Fibroblast of lung (primary cell): ENCODE data around the gene MAP4K4. TPM values are rescaled to one million over a fixed set of nuclear protein-coding genes. Genes with fewer than 3 reads are reported as not detected.
A peak's percentile ranks its signal among the peaks of the same experiment; 100 is the strongest.

ENCODE experiments used
- DNase-seq, 2 donors: peaks; one replicate each; pipeline versions ENCODE4 v3.0.0 to v3.0.0-alpha.2; 2010; ENCODE audit warnings: low read depth in 2 of 2
- H2AFZ ChIP-seq: 2 replicates; pipeline ENCODE4 v1.5.1; 2012; ENCODE audit warnings: low read length, control low read depth, inconsistent platforms
- H3K27ac ChIP-seq: 2 replicates; pipeline ENCODE4 v1.5.1; 2011; ENCODE audit warnings: low read length, control low read depth; ENCODE audit not compliant: insufficient read depth
- H3K27me3 ChIP-seq: 2 replicates; pipeline ENCODE4 v1.5.1; 2011; ENCODE audit warnings: mild to moderate bottlenecking, low read length; ENCODE audit not compliant: control insufficient read depth, insufficient read depth
- H3K36me3 ChIP-seq: 2 replicates; pipeline ENCODE4 v1.5.1; 2011; ENCODE audit warnings: low read length; ENCODE audit not compliant: control insufficient read depth, insufficient read depth
- H3K4me1 ChIP-seq: 2 replicates; pipeline ENCODE4 v1.5.1; 2011; ENCODE audit warnings: low read length; ENCODE audit not compliant: control insufficient read depth, insufficient read depth; ENCODE audit errors: extremely low read depth
- H3K4me2 ChIP-seq: 2 replicates; pipeline ENCODE4 v1.5.1; 2011; ENCODE audit warnings: low read length, control low read depth; ENCODE audit not compliant: insufficient read depth; ENCODE audit errors: extremely low read depth
- H3K4me3 ChIP-seq, 4 experiments: fragments of 200-600 bp in 1 of 4; sonication (generic) in 1 of 4; replicated peaks in 1 of 4; 2 replicates each; pipeline ENCODE4 v1.5.1; 2011 to 2016; ENCODE audit warnings: low read length in 4 of 4, low read depth in 3 of 4, mild to moderate bottlenecking in 3 of 4, control low read depth in 2 of 4, inconsistent platforms in 1 of 4, mixed read lengths in 1 of 4; ENCODE audit not compliant: insufficient read depth in 1 of 4; ENCODE audit errors: control extremely low read depth in 1 of 4
- H3K79me2 ChIP-seq: 2 replicates; pipeline ENCODE4 v1.5.1; 2012; ENCODE audit warnings: mild to moderate bottlenecking, low read length, inconsistent platforms; ENCODE audit not compliant: control insufficient read depth, insufficient read depth
- H3K9ac ChIP-seq: 2 replicates; pipeline ENCODE4 v1.5.1; 2011; ENCODE audit warnings: mild to moderate bottlenecking, low read length, control low read depth; ENCODE audit not compliant: insufficient read depth
- H3K9me3 ChIP-seq: 2 replicates; pipeline ENCODE4 v1.5.1; 2012; ENCODE audit warnings: low read depth, low read length; ENCODE audit not compliant: control insufficient read depth, insufficient read depth
- H4K20me1 ChIP-seq: 2 replicates; pipeline ENCODE4 v1.5.1; 2011; ENCODE audit warnings: low read length; ENCODE audit not compliant: control insufficient read depth, insufficient read depth; ENCODE audit errors: extremely low read depth
- EZH2 ChIP-seq: IDR thresholded peaks from 2 replicates; pipeline ENCODE4 v1.5.1; 2012; ENCODE audit warnings: low read length, control low read depth, mild to moderate bottlenecking; ENCODE audit errors: missing control alignments
- polyA plus RNA-seq, 2 donors: library from polyadenylated mRNA; depleted of rRNA in 1 of 2; stranded (reverse) in 1 of 2; unstranded in 1 of 2; fragments of >200 nt; gene quantifications; 2 replicates each; pipeline ENCODE4 v1.2.1, GENCODE V29; 2011 to 2012; ENCODE audit warnings: missing spikeins in 1 of 2
- total RNA-seq: library from RNA; depleted of rRNA; stranded (reverse); fragments of >200 nt; gene quantifications from 2 replicates; pipeline ENCODE4 v1.2.1, GENCODE V29; 2014
- TF ChIP-seq, protein P1 (sequence below), 2 donors: IDR thresholded peaks in 1 of 2; conservative IDR thresholded peaks in 1 of 2; 1 replicate in 1 of 2; 2 replicates in 1 of 2; pipeline ENCODE4 v1.5.1; 2011 to 2012; ENCODE audit warnings: low read length in 2 of 2, control low read depth in 1 of 2, inconsistent platforms in 1 of 2, low read depth in 1 of 2, mild to moderate bottlenecking in 1 of 2

Gene MAP4K4
- total and polyA plus RNA-seq, 2 donors (not counting 1 experiment from before 2014, with no cell fraction given): 113 to 164 TPM

DNA sequence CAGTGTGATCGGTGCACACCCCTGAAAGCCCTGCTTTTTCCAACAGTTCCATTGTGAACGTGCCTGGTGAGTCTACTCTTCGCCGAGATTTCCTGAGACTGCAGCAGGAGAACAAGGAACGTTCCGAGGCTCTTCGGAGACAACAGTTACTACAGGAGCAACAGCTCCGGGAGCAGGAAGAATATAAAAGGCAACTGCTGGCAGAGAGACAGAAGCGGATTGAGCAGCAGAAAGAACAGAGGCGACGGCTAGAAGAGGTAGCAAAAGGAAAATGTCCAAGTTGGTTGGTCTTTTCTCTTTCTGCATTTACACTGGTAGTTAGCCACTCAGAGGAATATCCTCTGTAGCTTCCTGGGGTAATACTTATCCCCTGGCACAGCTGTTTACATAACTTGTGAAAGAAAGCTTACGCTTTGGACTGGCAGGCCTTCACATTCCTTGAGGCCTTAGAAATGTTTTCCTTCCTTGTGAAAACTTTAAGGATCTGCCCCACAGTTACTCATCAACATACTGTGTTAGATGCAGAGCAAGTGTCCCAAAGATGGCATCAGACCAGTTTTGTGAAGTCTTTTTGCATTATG is 146.6 kb downstream of the MAP4K4 start:
- Histone ChIP-seq H3K4me2 (no peak overlapping the region), H3K36me3 (peaks cover 9% of the 10 kb centered on the region), H3K79me2 (peaks cover 21% of the 10 kb centered on the region), H2AFZ (no peak overlapping the region), H3K9me3 (no peaks in the 10 kb centered on the region), H3K4me1 (peaks cover 17% of the 10 kb centered on the region), H4K20me1 (no peaks in the 10 kb centered on the region), H3K27me3 (no peaks in the 10 kb centered on the region), H3K9ac (no peak overlapping the region), H3K27ac (no peak overlapping the region), H3K4me3 (no peak overlapping the region)
- TF ChIP-seq, protein P1, sequence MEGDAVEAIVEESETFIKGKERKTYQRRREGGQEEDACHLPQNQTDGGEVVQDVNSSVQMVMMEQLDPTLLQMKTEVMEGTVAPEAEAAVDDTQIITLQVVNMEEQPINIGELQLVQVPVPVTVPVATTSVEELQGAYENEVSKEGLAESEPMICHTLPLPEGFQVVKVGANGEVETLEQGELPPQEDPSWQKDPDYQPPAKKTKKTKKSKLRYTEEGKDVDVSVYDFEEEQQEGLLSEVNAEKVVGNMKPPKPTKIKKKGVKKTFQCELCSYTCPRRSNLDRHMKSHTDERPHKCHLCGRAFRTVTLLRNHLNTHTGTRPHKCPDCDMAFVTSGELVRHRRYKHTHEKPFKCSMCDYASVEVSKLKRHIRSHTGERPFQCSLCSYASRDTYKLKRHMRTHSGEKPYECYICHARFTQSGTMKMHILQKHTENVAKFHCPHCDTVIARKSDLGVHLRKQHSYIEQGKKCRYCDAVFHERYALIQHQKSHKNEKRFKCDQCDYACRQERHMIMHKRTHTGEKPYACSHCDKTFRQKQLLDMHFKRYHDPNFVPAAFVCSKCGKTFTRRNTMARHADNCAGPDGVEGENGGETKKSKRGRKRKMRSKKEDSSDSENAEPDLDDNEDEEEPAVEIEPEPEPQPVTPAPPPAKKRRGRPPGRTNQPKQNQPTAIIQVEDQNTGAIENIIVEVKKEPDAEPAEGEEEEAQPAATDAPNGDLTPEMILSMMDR (conservative IDR thresholded peaks at IDR 0.05 in 1 of 2, IDR thresholded peaks at IDR 0.05 in 1 of 2; ENCODE audit: low read depth in 1 of 2, low read length in 2 of 2): no peak
- no peak for TF ChIP-seq EZH2
- DNase-seq: peak; percentile 69 to 89

DNA sequence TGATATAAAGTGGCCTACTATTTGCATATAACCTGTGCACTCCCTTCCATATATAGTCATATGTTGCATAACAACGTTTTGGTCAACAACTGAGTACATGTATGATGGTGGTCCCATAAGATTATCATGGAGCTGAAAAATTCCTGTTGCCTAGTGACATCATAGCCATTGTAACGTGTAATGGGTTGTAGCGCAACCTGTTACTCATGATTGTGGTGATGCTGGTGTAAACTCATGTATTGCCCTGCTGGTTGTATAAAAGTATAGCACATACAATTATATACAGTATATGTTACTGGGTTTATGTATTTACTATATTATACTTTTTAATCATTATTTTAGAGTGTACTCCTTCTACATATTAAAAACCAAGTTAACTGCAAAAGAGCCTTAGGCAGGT is 149.5 kb downstream of the MAP4K4 start:
- no peaks in the 10 kb centered on the region for H3K27me3 ChIP-seq
- no peak overlapping the region for H3K9ac ChIP-seq
- no peak overlapping the region for H3K4me3 ChIP-seq
- H3K4me2 ChIP-seq: no peak overlapping the region
- no peaks in the 10 kb centered on the region for H3K9me3 ChIP-seq
- H2AFZ ChIP-seq: no peak overlapping the region
- H3K36me3 ChIP-seq: peaks cover 7% of the 10 kb centered on the region
- TF ChIP-seq, protein P1 (conservative IDR thresholded peaks at IDR 0.05 in 1 of 2, IDR thresholded peaks at IDR 0.05 in 1 of 2; ENCODE audit: low read depth in 1 of 2, low read length in 2 of 2): no peak
- TF ChIP-seq EZH2: no peak
- peaks cover 20% of the 10 kb centered on the region for H3K79me2 ChIP-seq
- H3K4me1 ChIP-seq: peaks cover 17% of the 10 kb centered on the region
- no peak overlapping the region for H3K27ac ChIP-seq
- DNase-seq: no peak
- H4K20me1 ChIP-seq: no peaks in the 10 kb centered on the region

DNA sequence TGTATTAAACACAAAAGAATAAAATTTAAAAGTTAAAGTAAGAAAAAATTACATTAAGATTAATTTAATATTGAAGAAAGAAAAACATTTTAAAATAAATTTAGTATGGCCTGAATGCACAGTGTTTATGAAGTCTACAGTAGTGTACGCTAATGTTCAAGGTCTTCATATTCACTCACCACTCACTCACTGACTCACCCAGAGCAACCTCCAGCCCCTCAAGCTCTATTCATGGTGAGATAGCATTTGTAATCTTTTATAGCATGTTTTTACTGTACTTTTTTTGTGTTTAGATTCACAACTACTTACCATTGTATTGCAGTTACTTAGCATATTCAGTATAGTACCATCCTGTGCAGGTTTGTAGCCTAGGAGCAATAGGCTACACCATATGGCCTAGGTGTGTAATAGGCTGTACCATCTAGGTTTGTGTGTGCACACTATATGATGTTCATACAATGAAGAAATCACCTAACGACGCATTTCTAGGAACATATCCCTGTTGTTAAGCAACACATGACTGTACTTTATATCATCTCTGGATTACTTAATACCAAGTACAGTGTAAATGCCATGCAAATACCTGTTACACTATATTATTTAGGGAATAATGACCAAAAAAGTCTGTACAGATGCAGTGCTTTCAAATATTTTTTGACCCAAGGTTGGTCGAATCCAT is 150.3 kb downstream of the MAP4K4 start:
- no peak for DNase-seq
- Histone ChIP-seq H3K4me2 (no peak overlapping the region), H3K27me3 (no peaks in the 10 kb centered on the region), H3K9me3 (no peaks in the 10 kb centered on the region), H2AFZ (no peak overlapping the region), H3K4me1 (peaks cover 11% of the 10 kb centered on the region), H3K36me3 (peaks cover 7% of the 10 kb centered on the region), H3K4me3 (no peak overlapping the region), H3K27ac (no peak overlapping the region), H4K20me1 (no peaks in the 10 kb centered on the region), H3K9ac (no peak overlapping the region), H3K79me2 (peaks cover 17% of the 10 kb centered on the region)
- TF ChIP-seq, protein P1 (conservative IDR thresholded peaks at IDR 0.05 in 1 of 2, IDR thresholded peaks at IDR 0.05 in 1 of 2; ENCODE audit: low read depth in 1 of 2, low read length in 2 of 2): no peak
- TF ChIP-seq EZH2: no peak
